ENCODE data around the gene RETREG2. TPM values are rescaled to one million over a fixed set of nuclear protein-coding genes. Genes with fewer than 3 reads are reported as not detected.

RETREG2 gene
- total and polyA plus RNA-seq, 2 experiments from 2014 or later: 13.2 to 41.8 TPM

DNA sequence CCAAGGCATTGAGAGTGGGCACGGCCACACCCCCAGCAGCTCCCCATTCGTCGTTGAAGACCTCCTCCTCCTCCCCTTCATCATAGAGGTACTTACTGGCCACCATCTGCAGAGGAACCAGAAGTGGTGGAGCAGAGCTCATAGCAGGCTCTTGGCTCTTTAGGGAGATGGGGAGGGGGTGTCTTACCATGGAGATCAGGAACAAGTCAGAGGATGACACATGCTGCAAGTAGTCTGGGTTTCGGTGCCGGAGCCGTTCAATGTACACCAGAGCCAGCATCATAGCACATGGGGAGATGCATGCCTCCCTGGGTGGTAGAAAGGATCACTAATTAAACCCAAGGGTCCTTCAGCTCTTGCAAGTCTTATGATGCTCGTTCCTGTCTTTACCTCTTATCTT lies 3.3 kb upstream of the RETREG2 start:
- peaks cover 13% of the 10 kb centered on the region for H3K4me1 ChIP-seq (ENCODE audit: insufficient read depth)
- DNase-seq (ENCODE audit: low spot score): no peak
- no peak for ATAC-seq
- H4K20me1 ChIP-seq (replicated peaks; ENCODE audit: insufficient read depth): no peaks in the 10 kb centered on the region; the same call in 1 of the 2 replicates
- H3K79me2 ChIP-seq (replicated peaks; ENCODE audit: insufficient read depth): peaks cover 7% of the 10 kb centered on the region
- Mint-ChIP-seq H3K9me3 (no peaks in the 10 kb centered on the region; the same call in 2 of the 3 replicates), H3K4me3 (no peak overlapping the region; the same call in 2 of the 3 replicates), H3K36me3 (ENCODE audit: low read depth) (peaks cover 24% of the 10 kb centered on the region), H3K27me3 (ENCODE audit: insufficient read depth, low read depth, poor library complexity) (peaks cover 20% of the 10 kb centered on the region), H3K27ac (no peak overlapping the region), H3K4me1 (peaks cover 19% of the 10 kb centered on the region)
- H2AFZ ChIP-seq: no peak overlapping the region
- H3K36me3 ChIP-seq (ENCODE audit: insufficient read depth): no peaks in the 10 kb centered on the region
- no peak overlapping the region for H3K4me3 ChIP-seq
- no peaks in the 10 kb centered on the region for H3K27me3 ChIP-seq (ENCODE audit: insufficient read depth)
- no peak overlapping the region for H3K4me2 ChIP-seq
- no peaks in the 10 kb centered on the region for H3K9me2 ChIP-seq (ENCODE audit: insufficient read depth)
- peaks cover 20% of the 10 kb centered on the region for H3F3A ChIP-seq (replicated peaks; ENCODE audit: low read depth)
- no peak for TF ChIP-seq EZH2 (IDR thresholded peaks at IDR 0.05; ENCODE audit: low read depth, unreplicated experiment)
- no peak overlapping the region for H3K27ac ChIP-seq (ENCODE audit: low read depth)

GRCh38 chr2:219175486-219175885 lies 2.6 kb upstream of the RETREG2 start:
- H3K27ac Mint-ChIP-seq: no peak overlapping the region
- H3K36me3 Mint-ChIP-seq (ENCODE audit: low read depth): peaks cover 26% of the 10 kb centered on the region
- TF ChIP-seq ZNF114 (CRISPR knock-in tag; IDR thresholded peaks at IDR 0.05): no peak
- no peak for TF ChIP-seq ZNF331 (CRISPR knock-in tag; IDR thresholded peaks at IDR 0.05; ENCODE audit: low read depth)
- TF ChIP-seq, protein P1, sequence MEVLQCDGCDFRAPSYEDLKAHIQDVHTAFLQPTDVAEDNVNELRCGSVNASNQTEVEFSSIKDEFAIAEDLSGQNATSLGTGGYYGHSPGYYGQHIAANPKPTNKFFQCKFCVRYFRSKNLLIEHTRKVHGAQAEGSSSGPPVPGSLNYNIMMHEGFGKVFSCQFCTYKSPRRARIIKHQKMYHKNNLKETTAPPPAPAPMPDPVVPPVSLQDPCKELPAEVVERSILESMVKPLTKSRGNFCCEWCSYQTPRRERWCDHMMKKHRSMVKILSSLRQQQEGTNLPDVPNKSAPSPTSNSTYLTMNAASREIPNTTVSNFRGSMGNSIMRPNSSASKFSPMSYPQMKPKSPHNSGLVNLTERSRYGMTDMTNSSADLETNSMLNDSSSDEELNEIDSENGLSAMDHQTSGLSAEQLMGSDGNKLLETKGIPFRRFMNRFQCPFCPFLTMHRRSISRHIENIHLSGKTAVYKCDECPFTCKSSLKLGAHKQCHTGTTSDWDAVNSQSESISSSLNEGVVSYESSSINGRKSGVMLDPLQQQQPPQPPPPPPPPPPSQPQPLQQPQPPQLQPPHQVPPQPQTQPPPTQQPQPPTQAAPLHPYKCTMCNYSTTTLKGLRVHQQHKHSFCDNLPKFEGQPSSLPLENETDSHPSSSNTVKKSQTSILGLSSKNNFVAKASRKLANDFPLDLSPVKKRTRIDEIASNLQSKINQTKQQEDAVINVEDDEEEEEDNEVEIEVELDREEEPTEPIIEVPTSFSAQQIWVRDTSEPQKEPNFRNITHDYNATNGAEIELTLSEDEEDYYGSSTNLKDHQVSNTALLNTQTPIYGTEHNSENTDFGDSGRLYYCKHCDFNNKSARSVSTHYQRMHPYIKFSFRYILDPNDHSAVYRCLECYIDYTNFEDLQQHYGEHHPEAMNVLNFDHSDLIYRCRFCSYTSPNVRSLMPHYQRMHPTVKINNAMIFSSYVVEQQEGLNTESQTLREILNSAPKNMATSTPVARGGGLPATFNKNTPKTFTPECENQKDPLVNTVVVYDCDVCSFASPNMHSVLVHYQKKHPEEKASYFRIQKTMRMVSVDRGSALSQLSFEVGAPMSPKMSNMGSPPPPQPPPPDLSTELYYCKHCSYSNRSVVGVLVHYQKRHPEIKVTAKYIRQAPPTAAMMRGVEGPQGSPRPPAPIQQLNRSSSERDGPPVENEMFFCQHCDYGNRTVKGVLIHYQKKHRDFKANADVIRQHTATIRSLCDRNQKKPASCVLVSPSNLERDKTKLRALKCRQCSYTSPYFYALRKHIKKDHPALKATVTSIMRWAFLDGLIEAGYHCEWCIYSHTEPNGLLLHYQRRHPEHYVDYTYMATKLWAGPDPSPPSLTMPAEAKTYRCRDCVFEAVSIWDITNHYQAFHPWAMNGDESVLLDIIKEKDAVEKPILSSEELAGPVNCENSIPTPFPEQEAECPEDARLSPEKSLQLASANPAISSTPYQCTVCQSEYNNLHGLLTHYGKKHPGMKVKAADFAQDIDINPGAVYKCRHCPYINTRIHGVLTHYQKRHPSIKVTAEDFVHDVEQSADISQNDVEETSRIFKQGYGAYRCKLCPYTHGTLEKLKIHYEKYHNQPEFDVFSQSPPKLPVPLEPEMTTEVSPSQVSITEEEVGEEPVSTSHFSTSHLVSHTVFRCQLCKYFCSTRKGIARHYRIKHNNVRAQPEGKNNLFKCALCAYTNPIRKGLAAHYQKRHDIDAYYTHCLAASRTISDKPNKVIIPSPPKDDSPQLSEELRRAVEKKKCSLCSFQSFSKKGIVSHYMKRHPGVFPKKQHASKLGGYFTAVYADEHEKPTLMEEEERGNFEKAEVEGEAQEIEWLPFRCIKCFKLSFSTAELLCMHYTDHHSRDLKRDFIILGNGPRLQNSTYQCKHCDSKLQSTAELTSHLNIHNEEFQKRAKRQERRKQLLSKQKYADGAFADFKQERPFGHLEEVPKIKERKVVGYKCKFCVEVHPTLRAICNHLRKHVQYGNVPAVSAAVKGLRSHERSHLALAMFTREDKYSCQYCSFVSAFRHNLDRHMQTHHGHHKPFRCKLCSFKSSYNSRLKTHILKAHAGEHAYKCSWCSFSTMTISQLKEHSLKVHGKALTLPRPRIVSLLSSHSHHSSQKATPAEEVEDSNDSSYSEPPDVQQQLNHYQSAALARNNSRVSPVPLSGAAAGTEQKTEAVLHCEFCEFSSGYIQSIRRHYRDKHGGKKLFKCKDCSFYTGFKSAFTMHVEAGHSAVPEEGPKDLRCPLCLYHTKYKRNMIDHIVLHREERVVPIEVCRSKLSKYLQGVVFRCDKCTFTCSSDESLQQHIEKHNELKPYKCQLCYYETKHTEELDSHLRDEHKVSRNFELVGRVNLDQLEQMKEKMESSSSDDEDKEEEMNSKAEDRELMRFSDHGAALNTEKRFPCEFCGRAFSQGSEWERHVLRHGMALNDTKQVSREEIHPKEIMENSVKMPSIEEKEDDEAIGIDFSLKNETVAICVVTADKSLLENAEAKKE (CRISPR knock-in tag; IDR thresholded peaks at IDR 0.05): no peak
- no peak for TF ChIP-seq CREB1 (CRISPR knock-in tag; IDR thresholded peaks at IDR 0.05; ENCODE audit: low read depth)
- TF ChIP-seq EZH2 (IDR thresholded peaks at IDR 0.05; ENCODE audit: low read depth, unreplicated experiment): no peak
- no peak for TF ChIP-seq POLR2AphosphoS5 (IDR thresholded peaks at IDR 0.05; ENCODE audit: low read depth)
- no peak for TF ChIP-seq EZH2phosphoT487 (IDR thresholded peaks at IDR 0.05; ENCODE audit: unreplicated experiment)
- TF ChIP-seq, protein P2, sequence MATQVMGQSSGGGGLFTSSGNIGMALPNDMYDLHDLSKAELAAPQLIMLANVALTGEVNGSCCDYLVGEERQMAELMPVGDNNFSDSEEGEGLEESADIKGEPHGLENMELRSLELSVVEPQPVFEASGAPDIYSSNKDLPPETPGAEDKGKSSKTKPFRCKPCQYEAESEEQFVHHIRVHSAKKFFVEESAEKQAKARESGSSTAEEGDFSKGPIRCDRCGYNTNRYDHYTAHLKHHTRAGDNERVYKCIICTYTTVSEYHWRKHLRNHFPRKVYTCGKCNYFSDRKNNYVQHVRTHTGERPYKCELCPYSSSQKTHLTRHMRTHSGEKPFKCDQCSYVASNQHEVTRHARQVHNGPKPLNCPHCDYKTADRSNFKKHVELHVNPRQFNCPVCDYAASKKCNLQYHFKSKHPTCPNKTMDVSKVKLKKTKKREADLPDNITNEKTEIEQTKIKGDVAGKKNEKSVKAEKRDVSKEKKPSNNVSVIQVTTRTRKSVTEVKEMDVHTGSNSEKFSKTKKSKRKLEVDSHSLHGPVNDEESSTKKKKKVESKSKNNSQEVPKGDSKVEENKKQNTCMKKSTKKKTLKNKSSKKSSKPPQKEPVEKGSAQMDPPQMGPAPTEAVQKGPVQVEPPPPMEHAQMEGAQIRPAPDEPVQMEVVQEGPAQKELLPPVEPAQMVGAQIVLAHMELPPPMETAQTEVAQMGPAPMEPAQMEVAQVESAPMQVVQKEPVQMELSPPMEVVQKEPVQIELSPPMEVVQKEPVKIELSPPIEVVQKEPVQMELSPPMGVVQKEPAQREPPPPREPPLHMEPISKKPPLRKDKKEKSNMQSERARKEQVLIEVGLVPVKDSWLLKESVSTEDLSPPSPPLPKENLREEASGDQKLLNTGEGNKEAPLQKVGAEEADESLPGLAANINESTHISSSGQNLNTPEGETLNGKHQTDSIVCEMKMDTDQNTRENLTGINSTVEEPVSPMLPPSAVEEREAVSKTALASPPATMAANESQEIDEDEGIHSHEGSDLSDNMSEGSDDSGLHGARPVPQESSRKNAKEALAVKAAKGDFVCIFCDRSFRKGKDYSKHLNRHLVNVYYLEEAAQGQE (IDR thresholded peaks at IDR 0.05; ENCODE audit: unreplicated experiment): no peak
- TF ChIP-seq, protein P3, sequence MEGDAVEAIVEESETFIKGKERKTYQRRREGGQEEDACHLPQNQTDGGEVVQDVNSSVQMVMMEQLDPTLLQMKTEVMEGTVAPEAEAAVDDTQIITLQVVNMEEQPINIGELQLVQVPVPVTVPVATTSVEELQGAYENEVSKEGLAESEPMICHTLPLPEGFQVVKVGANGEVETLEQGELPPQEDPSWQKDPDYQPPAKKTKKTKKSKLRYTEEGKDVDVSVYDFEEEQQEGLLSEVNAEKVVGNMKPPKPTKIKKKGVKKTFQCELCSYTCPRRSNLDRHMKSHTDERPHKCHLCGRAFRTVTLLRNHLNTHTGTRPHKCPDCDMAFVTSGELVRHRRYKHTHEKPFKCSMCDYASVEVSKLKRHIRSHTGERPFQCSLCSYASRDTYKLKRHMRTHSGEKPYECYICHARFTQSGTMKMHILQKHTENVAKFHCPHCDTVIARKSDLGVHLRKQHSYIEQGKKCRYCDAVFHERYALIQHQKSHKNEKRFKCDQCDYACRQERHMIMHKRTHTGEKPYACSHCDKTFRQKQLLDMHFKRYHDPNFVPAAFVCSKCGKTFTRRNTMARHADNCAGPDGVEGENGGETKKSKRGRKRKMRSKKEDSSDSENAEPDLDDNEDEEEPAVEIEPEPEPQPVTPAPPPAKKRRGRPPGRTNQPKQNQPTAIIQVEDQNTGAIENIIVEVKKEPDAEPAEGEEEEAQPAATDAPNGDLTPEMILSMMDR (conservative IDR thresholded peaks at IDR 0.05; ENCODE audit: low read depth in 2 of 2): no peak
- TF ChIP-seq NANOG (IDR thresholded peaks at IDR 0.05; ENCODE audit: borderline replicate concordance): no peak
- no peak for TF ChIP-seq STAT1 (IDR thresholded peaks at IDR 0.05; ENCODE audit: unreplicated experiment)

More at GRCh38 chr2:219175486-219175885, 2.6 kb upstream of the RETREG2 start:
- Histone ChIP-seq H3K79me2 (replicated peaks; ENCODE audit: insufficient read depth) (peaks cover 7% of the 10 kb centered on the region), H3K4me2 (peak overlapping the region; percentile 95), H3K27ac (ENCODE audit: low read depth) (no peak overlapping the region), H4K20me1 (replicated peaks; ENCODE audit: insufficient read depth) (no peaks in the 10 kb centered on the region; the same call in 1 of the 2 replicates), H3K4me1 (ENCODE audit: insufficient read depth) (peaks cover 13% of the 10 kb centered on the region), H3K9me2 (ENCODE audit: insufficient read depth) (no peaks in the 10 kb centered on the region), H2AFZ (no peak overlapping the region), H3K4me3 (peak overlapping the region; percentile 71), H3K36me3 (ENCODE audit: insufficient read depth) (no peaks in the 10 kb centered on the region), H3F3A (replicated peaks; ENCODE audit: low read depth) (peaks cover 20% of the 10 kb centered on the region), H3K27me3 (ENCODE audit: insufficient read depth) (no peaks in the 10 kb centered on the region)
- ATAC-seq (no peak), DNase-seq (ENCODE audit: low spot score) (no peak)
- Mint-ChIP-seq H3K27me3 (ENCODE audit: insufficient read depth, low read depth, poor library complexity) (peaks cover 20% of the 10 kb centered on the region), H3K4me1 (peaks cover 19% of the 10 kb centered on the region), H3K9me3 (no peaks in the 10 kb centered on the region; the same call in 2 of the 3 replicates), H3K4me3 (peak overlapping the region; percentile 90)

All from GM23338 (cell line).